A549 (cell line): Measurements from ENCODE around the gene PBRM1. TPM values are rescaled to one million over a fixed set of nuclear protein-coding genes. Genes with fewer than 3 reads are reported as not detected.

Experiments used
- ATAC-seq, 2 experiments: fragments of 200-7000 bp in 1 of 2; fragments of >200 bp in 1 of 2; cut with Nextera tagmentation in 1 of 2; cut with Tn5 transposase in 1 of 2; 3 replicates each; pipeline versions ENCODE4 v1.8.0 to v1.9.1; 2018 to 2020; ENCODE audit warnings: mild to moderate bottlenecking in 1 of 2, moderate library complexity in 1 of 2
- CTCF ChIA-PET: fragments of 300-600 bp; sonication (Branson Sonifier 250); formaldehyde crosslinking; extraction: SDS; loops from one replicate; lab custom pipeline; 2021; ENCODE audit warnings: antibody characterized with exemption, inconsistent platforms; lab: Yijun Ruan, JAX
- POLR2A ChIA-PET: fragments of 350-600 bp; formaldehyde crosslinking; extraction: SDS; loops from one replicate; lab custom pipeline; 2021; ENCODE audit warnings: antibody characterized with exemption, inconsistent platforms; lab: Yijun Ruan, JAX
- DNase-seq, 2 experiments: peaks; one replicate each; pipeline versions ENCODE4 v3.0.0 to v3.0.0-alpha.2; 2011 to 2016; ENCODE audit warnings: low read depth in 1 of 2, low spot score in 1 of 2
- FAIRE-seq: peaks from 2 replicates; lab custom pipeline; 2011; peaks lifted over from hg19 to GRCh38; lab: Jason Lieb, UNC
- H3K27ac ChIP-seq, 2 experiments: fragments of >200 bp; sonication (Bioruptor Twin); formaldehyde crosslinking; 3 replicates each; pipeline ENCODE4 v1.5.1; 2016 to 2017
- H3K4me1 ChIP-seq: fragments of >200 bp; sonication (Bioruptor Twin); formaldehyde crosslinking; 3 replicates; pipeline ENCODE4 v1.6.1; 2016
- H3K4me2 ChIP-seq: fragments of >200 bp; sonication (Bioruptor Twin); formaldehyde crosslinking; 3 replicates; pipeline ENCODE4 v1.6.1; 2016
- H3K4me3 ChIP-seq: fragments of >200 bp; sonication (Bioruptor Twin); formaldehyde crosslinking; 3 replicates; pipeline ENCODE4 v1.5.1; 2016
- H3K9me3 ChIP-seq: fragments of >200 bp; sonication (Bioruptor Twin); formaldehyde crosslinking; 3 replicates; pipeline ENCODE4 v1.6.1; 2016
- ATOH8 ChIP-seq: fragments of 250-450 bp; sonication (Bioruptor Pico); IDR thresholded peaks from 2 replicates; pipeline ENCODE4 v1.5.0; 2020; ENCODE audit warnings: low read depth, mild to moderate bottlenecking, moderate library complexity
- BCL3 ChIP-seq: fragments of >200 bp; sonication (Bioruptor Twin); formaldehyde crosslinking; IDR thresholded peaks from 3 replicates; pipeline ENCODE4 v1.6.1; 2016
- CHD4 ChIP-seq: fragments of 200-600 bp; sonication (generic); IDR thresholded peaks from 2 replicates; pipeline ENCODE4 v1.6.1; 2016; ENCODE audit warnings: antibody characterized with exemption, mild to moderate bottlenecking, borderline replicate concordance
- ELK1 ChIP-seq: fragments of 150-350 bp; IDR thresholded peaks from 2 replicates; pipeline ENCODE4 v1.6.1; 2014; ENCODE audit warnings: low read depth, mild to moderate bottlenecking, low read length
- FOXS1 ChIP-seq: fragments of 250-450 bp; sonication (Bioruptor Pico); IDR thresholded peaks from 2 replicates; pipeline ENCODE4 v1.5.0; 2020; ENCODE audit warnings: mild to moderate bottlenecking, moderate library complexity
- GATA3 ChIP-seq: IDR thresholded peaks from 2 replicates; pipeline ENCODE4 v1.6.1; 2012; ENCODE audit warnings: borderline replicate concordance
- HMGXB4 ChIP-seq: fragments of 250-450 bp; sonication (Bioruptor Pico); IDR thresholded peaks from 2 replicates; pipeline ENCODE4 v1.5.0; 2021; ENCODE audit warnings: mild to moderate bottlenecking, moderate library complexity, borderline replicate concordance
- HOXA7 ChIP-seq: fragments of 250-450 bp; sonication (Bioruptor Pico); IDR thresholded peaks from 2 replicates; pipeline ENCODE4 v1.5.0; 2020; ENCODE audit warnings: mild to moderate bottlenecking, moderate library complexity
- JUN ChIP-seq, 2 experiments: fragments of >200 bp; sonication (Bioruptor Twin); formaldehyde crosslinking; IDR thresholded peaks; 2 replicates in 1 of 2; 3 replicates in 1 of 2; pipeline ENCODE4 v1.6.1; 2016 to 2017
- KDM5A ChIP-seq: fragments of 200-600 bp; sonication (generic); IDR thresholded peaks from 2 replicates; pipeline ENCODE4 v1.6.1; 2016; ENCODE audit warnings: antibody characterized with exemption, mild to moderate bottlenecking
- MAX ChIP-seq: IDR thresholded peaks from 2 replicates; pipeline ENCODE4 v1.6.1; 2012
- MAZ ChIP-seq: fragments of 150-350 bp; IDR thresholded peaks from 2 replicates; pipeline ENCODE4 v1.6.1; 2014; ENCODE audit warnings: antibody characterized with exemption, low read depth, low read length, borderline replicate concordance
- MYC ChIP-seq: IDR thresholded peaks from 2 replicates; pipeline ENCODE4 v1.6.1; 2012; ENCODE audit warnings: mild to moderate bottlenecking, inconsistent platforms, low read length, improper control_type of control experiment, borderline replicate concordance
- NPAS2 ChIP-seq: fragments of 250-450 bp; sonication (Bioruptor Pico); IDR thresholded peaks from 2 replicates; pipeline ENCODE4 v1.8.0; 2022; ENCODE audit warnings: mild to moderate bottlenecking, moderate library complexity, borderline replicate concordance
- NR3C1 ChIP-seq: fragments of >200 bp; sonication (Bioruptor Twin); formaldehyde crosslinking; IDR thresholded peaks from 3 replicates; pipeline ENCODE4 v1.6.1; 2017
- PHF8 ChIP-seq: fragments of 200-600 bp; sonication (generic); IDR thresholded peaks from 2 replicates; pipeline ENCODE4 v1.6.1; 2016; ENCODE audit warnings: low read depth, mild to moderate bottlenecking, antibody characterized with exemption, moderate library complexity, borderline replicate concordance
- POLR2A ChIP-seq: IDR thresholded peaks from 2 replicates; pipeline ENCODE4 v1.6.1; 2012; ENCODE audit warnings: mild to moderate bottlenecking, low read length
- RAD21 ChIP-seq, 2 experiments: fragments of >200 bp in 1 of 2; sonication (Bioruptor Twin) in 1 of 2; formaldehyde crosslinking in 1 of 2; IDR thresholded peaks in 1 of 2; conservative IDR thresholded peaks in 1 of 2; 2 replicates in 1 of 2; 3 replicates in 1 of 2; pipeline ENCODE4 v1.6.1; 2012 to 2018; ENCODE audit warnings: inconsistent platforms in 1 of 2
- RCOR1 ChIP-seq: fragments of 150-350 bp; IDR thresholded peaks from 2 replicates; pipeline ENCODE4 v1.6.1; 2014; ENCODE audit warnings: antibody characterized with exemption, low read length, low read depth
- RNF2 ChIP-seq: fragments of 200-600 bp; sonication (generic); IDR thresholded peaks from 2 replicates; pipeline ENCODE4 v1.6.1; 2016; ENCODE audit warnings: low read depth, mild to moderate bottlenecking, antibody characterized with exemption, moderate library complexity, borderline replicate concordance
- SREBF2 ChIP-seq: fragments of 450-650 bp; IDR thresholded peaks from 2 replicates; pipeline ENCODE4 v1.6.1; 2014; ENCODE audit warnings: mild to moderate bottlenecking, moderate library complexity
- TFCP2L1 ChIP-seq: fragments of 250-450 bp; sonication (Bioruptor Pico); IDR thresholded peaks from 2 replicates; pipeline ENCODE4 v1.5.0; 2021; ENCODE audit warnings: mild to moderate bottlenecking
- ZC3H11A ChIP-seq: fragments of 450-650 bp; IDR thresholded peaks from 2 replicates; pipeline ENCODE4 v1.6.1; 2014; ENCODE audit warnings: antibody characterized with exemption, mild to moderate bottlenecking
- ZNF302 ChIP-seq: fragments of 250-450 bp; sonication (Bioruptor Pico); IDR thresholded peaks from 2 replicates; pipeline ENCODE4 v1.9.0; 2021; ENCODE audit warnings: inconsistent platforms, mild to moderate bottlenecking, moderate library complexity
- WGBS: methylation state at CpG from one replicate; pipeline ENCODE4 v1.1.6; 2017; ENCODE audit errors: missing lambda C conversion rate; 5-methylcytosine and 5-hydroxymethylcytosine counted together
- polyA plus RNA-seq, 4 experiments: library from polyadenylated mRNA; depleted of rRNA in 3 of 4; stranded (reverse); fragments of >200 nt; fragmentation: RNase III in 1 of 4; extraction: RNeasy Plus Mini Kit Qiagen cat#74134 plus additional on column Dnase treatment in 1 of 4; gene quantifications; 2 replicates in 3 of 4; 3 replicates in 1 of 4; pipeline ENCODE4 v1.2.3, GENCODE V29; 2011 to 2017

The PBRM1 gene
- polyA plus RNA-seq, 2 of the 4 experiments (the other 2 are of a cell fraction), result 15.0 to 21.6 TPM

- TF ChIP-seq FOXS1 (CRISPR knock-in tag) (no peak), RCOR1 (no peak)
Measured at GRCh38 chr3:52689151-52689550, 3.4 kb upstream of the PBRM1 start (continued).

GRCh38 chr3:52688266-52688665 lies 2.6 kb upstream of the PBRM1 start:
- FAIRE-seq, result no peak
- TF ChIP-seq POLR2A (no peak), HMGXB4 (CRISPR knock-in tag) (no peak), ATOH8 (CRISPR knock-in tag) (no peak), NPAS2 (no peak), HOXA7 (no peak), NR3C1 (no peak), MAX (no peak), RNF2 (no peak), RCOR1 (no peak)
- Histone ChIP-seq H3K4me2 (peak overlapping the region; percentile 94), H3K4me3 (no peak overlapping the region), H3K4me1 (peaks cover 36% of the 10 kb centered on the region; the same call in 2 of the 3 replicates), H3K9me3 (no peaks in the 10 kb centered on the region), H3K27ac (no peak overlapping the region)
- ChIA-PET POLR2A (no interaction called here), CTCF (no interaction called here)
- 70% methylated on average over 6 of the region's 6 CpGs for WGBS
- no peak for ATAC-seq
- no peak for DNase-seq

- no peaks in the 10 kb centered on the region for H3K9me3 ChIP-seq
- peak; percentile 80 to 92 for ATAC-seq
- FAIRE-seq, result no peak
- peak overlapping the region; percentile 83 for H3K4me3 ChIP-seq
- peaks cover 44% of the 10 kb centered on the region; the same call in 2 of the 3 replicates for H3K4me1 ChIP-seq
- H3K4me2 ChIP-seq, result peak overlapping the region; percentile 93
- ChIA-PET CTCF (no interaction called here), POLR2A (interaction anchor here (0.6 kb wide), 1 partner anchor 13 kb away, joined by 8 read pairs; no protein-coding TSS in a partner anchor)
- DNase-seq, result peak; percentile 61 to 72
- peak overlapping the region; percentile 99 to 100 for H3K27ac ChIP-seq
- 1% methylated on average over 38 of the region's 41 CpGs for WGBS
- TF ChIP-seq NR3C1 (no peak), PHF8 (no peak), MAZ (no peak), CHD4 (no peak), KDM5A (no peak), ZNF302 (no peak), ELK1 (no peak), HOXA7 (no peak), JUN (IDR thresholded peaks at IDR 0.05) (no peak)
Measured at GRCh38 chr3:52685285-52685708, 416 bp downstream of the PBRM1 start.

GRCh38 chr3:52684184-52684583 lies 1.5 kb downstream of the PBRM1 start:
- DNase-seq (no peak), ATAC-seq (no peak), FAIRE-seq (no peak)
- Histone ChIP-seq H3K9me3 (no peaks in the 10 kb centered on the region), H3K27ac (no peak overlapping the region), H3K4me2 (peak overlapping the region; percentile 93), H3K4me1 (peaks cover 49% of the 10 kb centered on the region; the same call in 2 of the 3 replicates), H3K4me3 (peak overlapping the region; percentile 83)
- POLR2A ChIA-PET, result no interaction called here
- CTCF ChIA-PET, result interaction anchor here (0.7 kb wide), 1 partner anchor 16 kb away, joined by 3 read pairs; no protein-coding TSS in a partner anchor
- WGBS, result 57% methylated on average over 5 of the region's 5 CpGs
- no peak for TF ChIP-seq SREBF2
- no peak for TF ChIP-seq ZC3H11A
- TF ChIP-seq TFCP2L1 (CRISPR knock-in tag), result no peak
- no peak for TF ChIP-seq BCL3
- TF ChIP-seq GATA3, result no peak
- no peak for TF ChIP-seq MYC
- no peak for TF ChIP-seq RAD21 (conservative IDR thresholded peaks at IDR 0.05 in 1 of 2, IDR thresholded peaks at IDR 0.05 in 1 of 2)
- no peak for TF ChIP-seq KDM5A
- no peak for TF ChIP-seq ATOH8 (CRISPR knock-in tag)
- TF ChIP-seq FOXS1 (CRISPR knock-in tag), result no peak
- TF ChIP-seq RCOR1, result no peak
